Left ventricle myocardium inferior (tissue), 1 donor: ENCODE measurements around the gene FARSB. TPM values are rescaled to one million over a fixed set of nuclear protein-coding genes. Genes with fewer than 3 reads are reported as not detected.

ENCODE experiments used
- DNase-seq: peaks from one replicate; pipeline ENCODE4 v3.0.0-alpha.2; 2020
- H3K27ac ChIP-seq: fragments of 200-600 bp; replicated peaks from 2 replicates; pipeline ENCODE4 v1.8.0; 2021
- H3K27me3 ChIP-seq: fragments of 200-600 bp; 2 replicates; pipeline ENCODE4 v1.8.0; 2021; ENCODE audit warnings: low read depth
- H3K36me3 ChIP-seq: fragments of 200-600 bp; 2 replicates; pipeline ENCODE4 v1.8.0; 2021
- H3K4me1 ChIP-seq: fragments of 200-600 bp; 2 replicates; pipeline ENCODE4 v1.8.0; 2021
- H3K4me3 ChIP-seq: fragments of 200-600 bp; 2 replicates; pipeline ENCODE4 v1.8.0; 2021; ENCODE audit warnings: mild to moderate bottlenecking, moderate library complexity
- H3K9me3 ChIP-seq: fragments of 200-600 bp; replicated peaks from 2 replicates; pipeline ENCODE4 v1.8.0; 2021
- CTCF ChIP-seq: fragments of 200-600 bp; IDR thresholded peaks from 2 replicates; pipeline ENCODE4 v1.8.0; 2021; ENCODE audit warnings: antibody characterized with exemption, mild to moderate bottlenecking, borderline replicate concordance
- intact Hi-C: fragments of 100-400 bp; cut with micrococcal nuclease; formaldehyde crosslinking; loops from one replicate; pipeline ENCODE4 v1.11.0; 2022
- total RNA-seq: library from RNA; stranded (reverse); fragmentation: NEBNext Ultra II Directional; extraction: Animal tissue kit (Norgen Biotek cat#: 25700); gene quantifications from one replicate; pipeline ENCODE4 v1.2.1, GENCODE V29; 2021
- donor health status: DM: no; HTN: yes; CAD: no; lungs with severe emphysema.

The FARSB gene
- total RNA-seq, 1 donor from 2014 or later, result 19.3 TPM

- intact Hi-C loops, result no loop called here
- no peaks in the 10 kb centered on the region for H3K36me3 ChIP-seq
- TF ChIP-seq CTCF, result no peak
- no peak overlapping the region for H3K27ac ChIP-seq
- H3K4me1 ChIP-seq, result peaks cover 8% of the 10 kb centered on the region
- H3K27me3 ChIP-seq, result no peaks in the 10 kb centered on the region
- DNase-seq, result no peak
- no peak overlapping the region for H3K4me3 ChIP-seq
- no peaks in the 10 kb centered on the region for H3K9me3 ChIP-seq
Observed at GRCh38 chr2:222544661-222545060, 111.2 kb downstream of the FARSB start.

GRCh38 chr2:222538535-222538934 is 117.4 kb downstream of the FARSB start:
- intact Hi-C loops, result no loop called here
- no peak for TF ChIP-seq CTCF
- H3K36me3 ChIP-seq, result no peaks in the 10 kb centered on the region
- H3K27ac ChIP-seq, result no peak overlapping the region
- no peaks in the 10 kb centered on the region for H3K4me1 ChIP-seq
- H3K27me3 ChIP-seq, result no peaks in the 10 kb centered on the region
- H3K9me3 ChIP-seq, result no peaks in the 10 kb centered on the region
- H3K4me3 ChIP-seq, result no peak overlapping the region
- no peak for DNase-seq

GRCh38 chr2:222535477-222535876 is 120.4 kb downstream of the FARSB start:
- Histone ChIP-seq H3K4me3 (no peak overlapping the region), H3K4me1 (no peaks in the 10 kb centered on the region), H3K9me3 (no peaks in the 10 kb centered on the region), H3K27ac (no peak overlapping the region), H3K36me3 (no peaks in the 10 kb centered on the region), H3K27me3 (no peaks in the 10 kb centered on the region)
- DNase-seq, result no peak
- intact Hi-C loops, result no loop called here
- no peak for TF ChIP-seq CTCF

GRCh38 chr2:222532315-222532714 is 123.6 kb downstream of the FARSB start:
- Histone ChIP-seq H3K27me3 (no peaks in the 10 kb centered on the region), H3K36me3 (no peaks in the 10 kb centered on the region), H3K4me3 (no peak overlapping the region), H3K4me1 (no peaks in the 10 kb centered on the region), H3K27ac (no peak overlapping the region), H3K9me3 (peaks cover 5% of the 10 kb centered on the region)
- no peak for DNase-seq
- TF ChIP-seq CTCF, result no peak
- intact Hi-C loops, result no loop called here

- Histone ChIP-seq H3K36me3 (peaks cover 5% of the 10 kb centered on the region), H3K9me3 (peaks cover 5% of the 10 kb centered on the region), H3K4me3 (no peak overlapping the region), H3K4me1 (no peaks in the 10 kb centered on the region), H3K27ac (no peak overlapping the region), H3K27me3 (no peaks in the 10 kb centered on the region)
- no peak for DNase-seq
- TF ChIP-seq CTCF, result no peak
- intact Hi-C loops, result no loop called here
Observed at GRCh38 chr2:222526480-222527277, 129.2 kb downstream of the FARSB start.
